ENCODE measurements around the gene SDHA.

DNA sequence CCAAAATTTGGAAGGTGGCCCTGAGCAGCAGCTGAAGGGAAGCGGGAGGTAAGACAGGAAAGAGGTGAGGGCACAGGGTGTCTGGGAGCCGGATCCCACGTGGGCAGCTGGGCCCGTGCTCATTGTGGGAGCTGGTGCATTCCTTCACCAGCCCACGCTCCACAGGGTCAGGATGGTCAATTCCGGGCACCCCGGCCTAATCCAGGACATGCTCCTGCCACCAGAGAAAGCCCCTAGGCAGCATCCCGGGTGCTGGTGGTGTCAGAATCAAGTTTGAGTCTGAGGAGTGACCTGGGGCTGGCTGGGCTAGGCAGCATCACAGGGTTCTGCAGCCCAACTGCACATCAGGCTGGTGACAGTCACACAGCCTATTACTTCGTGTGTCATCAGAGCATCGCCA lies 46.2 kb downstream of the SDHA start:
- TF ChIP-seq, protein P1, sequence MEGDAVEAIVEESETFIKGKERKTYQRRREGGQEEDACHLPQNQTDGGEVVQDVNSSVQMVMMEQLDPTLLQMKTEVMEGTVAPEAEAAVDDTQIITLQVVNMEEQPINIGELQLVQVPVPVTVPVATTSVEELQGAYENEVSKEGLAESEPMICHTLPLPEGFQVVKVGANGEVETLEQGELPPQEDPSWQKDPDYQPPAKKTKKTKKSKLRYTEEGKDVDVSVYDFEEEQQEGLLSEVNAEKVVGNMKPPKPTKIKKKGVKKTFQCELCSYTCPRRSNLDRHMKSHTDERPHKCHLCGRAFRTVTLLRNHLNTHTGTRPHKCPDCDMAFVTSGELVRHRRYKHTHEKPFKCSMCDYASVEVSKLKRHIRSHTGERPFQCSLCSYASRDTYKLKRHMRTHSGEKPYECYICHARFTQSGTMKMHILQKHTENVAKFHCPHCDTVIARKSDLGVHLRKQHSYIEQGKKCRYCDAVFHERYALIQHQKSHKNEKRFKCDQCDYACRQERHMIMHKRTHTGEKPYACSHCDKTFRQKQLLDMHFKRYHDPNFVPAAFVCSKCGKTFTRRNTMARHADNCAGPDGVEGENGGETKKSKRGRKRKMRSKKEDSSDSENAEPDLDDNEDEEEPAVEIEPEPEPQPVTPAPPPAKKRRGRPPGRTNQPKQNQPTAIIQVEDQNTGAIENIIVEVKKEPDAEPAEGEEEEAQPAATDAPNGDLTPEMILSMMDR (optimal IDR thresholded peaks at IDR 0.05 in 1 of 3, IDR thresholded peaks at IDR 0.05 in 1 of 3, conservative IDR thresholded peaks at IDR 0.05 in 1 of 3; ENCODE audit: extremely low read depth in 1 of 3, insufficient read depth in 2 of 3, low read length in 3 of 3): no peak
- no peak for TF ChIP-seq EZH2 (IDR thresholded peaks at IDR 0.05; ENCODE audit: low read length)
